Measurements from ENCODE around the gene TOB2.

Gene TOB2

DNA sequence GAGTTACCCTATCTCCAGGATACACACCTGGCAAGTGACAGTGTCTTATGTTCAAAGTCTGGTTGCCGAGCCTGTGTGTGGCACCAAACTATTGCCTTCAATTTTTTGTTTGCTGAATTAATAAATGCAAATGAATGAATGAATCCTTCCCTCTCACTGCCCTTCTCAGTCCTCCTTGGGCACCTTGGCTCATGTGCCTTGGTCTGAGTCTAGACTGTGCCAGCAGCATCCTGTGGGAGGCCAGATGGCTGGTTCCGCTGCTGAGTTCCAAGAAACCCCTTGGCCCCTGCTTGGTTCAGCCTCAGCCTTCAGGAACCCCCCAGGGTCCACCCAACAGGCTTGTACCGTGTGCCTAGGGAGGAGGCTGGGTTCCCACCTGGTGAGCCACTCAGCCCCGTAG lies 31.0 kb downstream of the TOB2 start:
- DNase-seq (ENCODE audit: extremely low spot score) = no peak
- no peak for TF ChIP-seq CTCF (IDR thresholded peaks at IDR 0.05; ENCODE audit: control extremely low read depth, extremely low read depth, low read depth, missing control alignments)
- ChIA-PET POLR2A (no interaction called here), CTCF (interaction anchor here (1.5 kb wide), 1 partner anchor 102 kb away, joined by 5 read pairs; no protein-coding TSS in a partner anchor)

DNA sequence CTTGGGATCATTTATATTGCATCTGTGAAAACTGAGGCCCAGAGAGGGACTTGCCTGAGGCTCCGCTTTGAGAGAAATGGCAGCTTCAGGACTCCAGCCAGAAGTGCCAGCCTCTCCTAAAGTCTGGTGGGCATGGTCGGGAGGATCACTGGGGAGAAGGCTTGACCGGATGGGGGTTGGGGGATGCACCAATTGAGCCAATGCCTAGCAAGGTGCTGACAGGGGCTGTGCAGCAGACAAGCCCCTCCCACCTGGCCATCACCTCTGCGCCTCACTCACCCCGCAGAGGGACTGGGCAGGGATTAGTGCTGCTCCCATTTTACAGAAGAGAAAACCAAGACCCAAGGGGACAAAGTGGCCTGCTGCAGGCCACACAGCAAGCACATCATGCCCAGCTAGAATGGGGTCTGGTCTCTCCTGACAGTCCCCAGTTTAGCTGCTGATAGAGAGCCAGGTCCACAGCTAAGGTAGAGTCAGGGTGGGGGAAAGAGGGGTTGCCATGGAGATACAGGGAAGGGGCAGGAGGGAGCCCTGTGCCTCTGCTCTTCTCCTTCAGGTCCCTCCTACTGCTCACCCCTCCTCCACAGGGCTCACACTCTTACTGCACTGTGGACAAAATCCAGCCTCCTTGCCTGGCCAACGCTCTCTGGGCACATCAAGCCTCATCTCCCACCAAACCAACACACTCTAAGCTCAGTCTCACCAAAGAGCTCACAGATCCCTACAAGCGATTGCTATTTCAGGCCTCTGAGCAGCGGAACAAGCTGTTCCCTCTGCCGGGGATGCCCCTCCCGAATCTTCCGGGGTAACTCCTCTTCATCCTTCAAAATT lies 35.4 kb downstream of the TOB2 start:
- DNase-seq (ENCODE audit: extremely low spot score) = no peak
- TF ChIP-seq CTCF (IDR thresholded peaks at IDR 0.05; ENCODE audit: control extremely low read depth, extremely low read depth, low read depth, missing control alignments) = no peak
- CTCF ChIA-PET = interaction anchor here (0.9 to 3.1 kb wide), 5 partner anchors 11 to 121 kb away, joined by 3 to 12 read pairs (median 6); no protein-coding TSS in a partner anchor
- POLR2A ChIA-PET = interaction anchor here (0.7 to 1.2 kb wide), 3 partner anchors 26 to 34 kb away, joined by 3 to 9 read pairs (median 8); partner anchors contain the start of gene TEF

- DNase-seq (ENCODE audit: extremely low spot score) = no peak
- CTCF ChIA-PET = interaction anchor here (0.8 to 3.1 kb wide), 8 partner anchors 10 to 131 kb away, joined by 3 to 12 read pairs (median 4); partner anchors contain the start of gene TOB2
- TF ChIP-seq CTCF (IDR thresholded peaks at IDR 0.05; ENCODE audit: control extremely low read depth, extremely low read depth, low read depth, missing control alignments) = no peak
- POLR2A ChIA-PET = interaction anchor here (0.6 to 0.7 kb wide), 2 partner anchors 32 to 35 kb away, joined by 3 read pairs; no protein-coding TSS in a partner anchor
These were observed 36.3 kb downstream of the TOB2 start for GRCh38 chr22:41410311-41410751.

DNA sequence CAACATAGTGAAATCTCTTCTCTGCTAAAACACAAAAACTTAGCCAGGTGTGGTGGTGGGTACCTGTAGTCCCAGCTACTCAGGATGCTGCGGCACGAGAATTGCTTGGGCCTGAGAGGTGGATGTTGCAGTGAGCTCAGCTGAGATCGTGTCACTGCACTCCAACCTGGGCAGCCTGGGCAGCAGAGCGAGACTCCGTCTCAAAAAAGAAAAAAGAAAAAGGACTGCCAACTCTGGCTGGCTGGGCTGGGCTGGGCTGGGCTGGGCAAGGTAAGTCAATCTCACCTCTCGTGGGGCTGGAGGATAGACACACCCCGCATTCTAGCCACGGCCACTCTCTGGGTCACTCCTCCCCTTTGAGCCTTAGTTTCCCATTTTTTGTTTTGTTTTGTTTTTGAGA lies 37.9 kb downstream of the TOB2 start:
- DNase-seq (ENCODE audit: extremely low spot score) = no peak
- ChIA-PET CTCF (interaction anchor here (0.8 to 3.1 kb wide), 6 partner anchors 9 to 124 kb away, joined by 3 to 12 read pairs (median 6); no protein-coding TSS in a partner anchor), POLR2A (interaction anchor here (0.8 kb wide), 1 partner anchor 37 kb away, joined by 3 read pairs; no protein-coding TSS in a partner anchor)
- no peak for TF ChIP-seq CTCF (IDR thresholded peaks at IDR 0.05; ENCODE audit: control extremely low read depth, extremely low read depth, low read depth, missing control alignments)

- CTCF ChIA-PET = interaction anchor here (1.1 to 6.3 kb wide), 5 partner anchors 8 to 190 kb away, joined by 3 to 109 read pairs (median 6); no protein-coding TSS in a partner anchor
These were observed 39.2 kb downstream of the TOB2 start for GRCh38 chr22:41407433-41407832.

More at GRCh38 chr22:41407433-41407832, 39.2 kb downstream of the TOB2 start:
- no peak for DNase-seq (ENCODE audit: extremely low spot score)
- POLR2A ChIA-PET = no interaction called here
- TF ChIP-seq CTCF (IDR thresholded peaks at IDR 0.05; ENCODE audit: control extremely low read depth, extremely low read depth, low read depth, missing control alignments) = no peak

Measured in GM10248 (cell line).